ENCODE data around the gene SDHAF4.
"Not testable (repeated sequence)": the region's sequence is repeated elsewhere in the genome, so short reads cannot be mapped to it uniquely, and the experiment has no call there.

Gene SDHAF4

GRCh38 chr6:70566751-70567382 lies at the start of gene SDHAF4:
Gene SDHAF4, plus strand, starts transcription at chr6:70566930. Its CDS starts 11 bp downstream, at chr6:70566941.
- peak; percentile 76 for DNase-seq (ENCODE audit: low read depth)

- DNase-seq (ENCODE audit: low read depth): no peak
Observed at GRCh38 chr6:70518723-70519122, 48.0 kb upstream of the SDHAF4 start.

GRCh38 chr6:70520575-70520974 lies 46.2 kb upstream of the SDHAF4 start:
- peak; percentile 2 for DNase-seq (ENCODE audit: low read depth)

- DNase-seq (ENCODE audit: low read depth): no peak
Observed at GRCh38 chr6:70524721-70525286, 41.9 kb upstream of the SDHAF4 start.

GRCh38 chr6:70527071-70527737 lies 39.5 kb upstream of the SDHAF4 start:
- DNase-seq (ENCODE audit: low read depth): peak; percentile 70

GRCh38 chr6:70530023-70530422 lies 36.7 kb upstream of the SDHAF4 start:
- DNase-seq (ENCODE audit: low read depth): no peak

GRCh38 chr6:70531133-70531532 lies 35.6 kb upstream of the SDHAF4 start:
- DNase-seq (ENCODE audit: low read depth): no peak

- no peak for DNase-seq (ENCODE audit: low read depth)
Observed at GRCh38 chr6:70537266-70537665, 29.5 kb upstream of the SDHAF4 start.

GRCh38 chr6:70538376-70538775 lies 28.4 kb upstream of the SDHAF4 start:
- DNase-seq (ENCODE audit: low read depth): no peak

- DNase-seq (ENCODE audit: low read depth): peak; percentile 5
Observed at GRCh38 chr6:70547313-70547712, 19.4 kb upstream of the SDHAF4 start.

GRCh38 chr6:70547905-70548304 lies 18.8 kb upstream of the SDHAF4 start:
- no peak for DNase-seq (ENCODE audit: low read depth)

GRCh38 chr6:70549327-70549726 lies 17.4 kb upstream of the SDHAF4 start:
- DNase-seq (ENCODE audit: low read depth): no peak

GRCh38 chr6:70551566-70551965 lies 15.2 kb upstream of the SDHAF4 start:
- no peak for DNase-seq (ENCODE audit: low read depth)

GRCh38 chr6:70552286-70552940 lies 14.3 kb upstream of the SDHAF4 start:
- not testable (repeated sequence) for DNase-seq (ENCODE audit: low read depth)

GRCh38 chr6:70552974-70553373 lies 13.8 kb upstream of the SDHAF4 start:
- DNase-seq (ENCODE audit: low read depth): no peak

- no peak for DNase-seq (ENCODE audit: low read depth)
Observed at GRCh38 chr6:70557998-70558397, 8.7 kb upstream of the SDHAF4 start.

- not testable (repeated sequence) for DNase-seq (ENCODE audit: low read depth)
Observed at GRCh38 chr6:70562401-70562800, 4.3 kb upstream of the SDHAF4 start.

GRCh38 chr6:70563530-70563929 lies 3.2 kb upstream of the SDHAF4 start:
- no peak for DNase-seq (ENCODE audit: low read depth)

GRCh38 chr6:70574643-70575042 lies 7.9 kb downstream of the SDHAF4 start:
- DNase-seq (ENCODE audit: low read depth): no peak

- no peak for DNase-seq (ENCODE audit: low read depth)
Observed at GRCh38 chr6:70575899-70576495, 9.3 kb downstream of the SDHAF4 start.

- no peak for DNase-seq (ENCODE audit: low read depth)
Observed at GRCh38 chr6:70586114-70586513, 19.4 kb downstream of the SDHAF4 start.

GRCh38 chr6:70590400-70590799 lies 23.7 kb downstream of the SDHAF4 start:
- no peak for DNase-seq (ENCODE audit: low read depth)
